ENCODE data around the gene UQCRC2.

DNA sequence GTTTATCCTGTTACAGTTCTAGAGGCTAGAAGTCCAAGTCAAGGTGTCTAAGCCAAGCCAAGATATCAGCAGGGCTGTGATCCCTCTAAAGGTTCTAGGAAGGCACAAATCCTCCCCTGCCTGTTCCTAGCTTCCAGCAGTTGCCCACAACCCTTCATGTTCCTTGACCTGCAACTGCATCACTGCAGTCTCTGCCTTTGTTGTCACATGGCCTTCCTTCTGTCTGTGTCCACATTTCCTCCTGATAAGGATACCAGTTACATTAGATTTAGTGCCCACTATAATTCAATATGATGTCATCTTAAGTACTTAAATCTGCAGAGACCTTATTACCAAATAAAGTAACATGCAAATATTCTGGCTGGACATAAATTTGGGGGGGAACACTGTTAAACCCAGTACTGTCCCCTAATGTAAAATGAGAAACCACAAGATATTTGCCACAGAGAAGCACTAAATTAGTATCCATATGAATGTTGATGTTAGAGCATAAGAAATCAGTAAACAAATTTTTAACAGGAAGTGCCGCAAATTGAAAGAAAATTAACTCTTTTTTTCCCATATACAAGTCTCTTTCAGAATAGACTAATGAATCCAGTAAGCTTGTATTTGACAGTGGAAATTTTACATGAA is 4.7 kb downstream of the UQCRC2 start:
- TF ChIP-seq, protein P1, sequence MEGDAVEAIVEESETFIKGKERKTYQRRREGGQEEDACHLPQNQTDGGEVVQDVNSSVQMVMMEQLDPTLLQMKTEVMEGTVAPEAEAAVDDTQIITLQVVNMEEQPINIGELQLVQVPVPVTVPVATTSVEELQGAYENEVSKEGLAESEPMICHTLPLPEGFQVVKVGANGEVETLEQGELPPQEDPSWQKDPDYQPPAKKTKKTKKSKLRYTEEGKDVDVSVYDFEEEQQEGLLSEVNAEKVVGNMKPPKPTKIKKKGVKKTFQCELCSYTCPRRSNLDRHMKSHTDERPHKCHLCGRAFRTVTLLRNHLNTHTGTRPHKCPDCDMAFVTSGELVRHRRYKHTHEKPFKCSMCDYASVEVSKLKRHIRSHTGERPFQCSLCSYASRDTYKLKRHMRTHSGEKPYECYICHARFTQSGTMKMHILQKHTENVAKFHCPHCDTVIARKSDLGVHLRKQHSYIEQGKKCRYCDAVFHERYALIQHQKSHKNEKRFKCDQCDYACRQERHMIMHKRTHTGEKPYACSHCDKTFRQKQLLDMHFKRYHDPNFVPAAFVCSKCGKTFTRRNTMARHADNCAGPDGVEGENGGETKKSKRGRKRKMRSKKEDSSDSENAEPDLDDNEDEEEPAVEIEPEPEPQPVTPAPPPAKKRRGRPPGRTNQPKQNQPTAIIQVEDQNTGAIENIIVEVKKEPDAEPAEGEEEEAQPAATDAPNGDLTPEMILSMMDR (IDR thresholded peaks at IDR 0.05; ENCODE audit: low read depth, low read length, poor library complexity, severe bottlenecking): no peak
- no peak for TF ChIP-seq EZH2phosphoT487 (IDR thresholded peaks at IDR 0.05; ENCODE audit: borderline replicate concordance, low read length)
